Right atrium auricular region (tissue), 2 donors: Measurements from ENCODE around the gene ABCD3. TPM values are rescaled to one million over a fixed set of nuclear protein-coding genes. Genes with fewer than 3 reads are reported as not detected.

ENCODE experiments used
- DNase-seq: peaks from one replicate; pipeline ENCODE4 v3.0.0-alpha.2; 2019; ENCODE audit warnings: low spot score
- H3K27ac ChIP-seq, 2 donors: fragments of 200-600 bp; sonication (generic); 1 replicate in 1 of 2; 2 replicates in 1 of 2; pipeline ENCODE4 v1.5.1; 2016 to 2019
- H3K27me3 ChIP-seq, 2 donors: fragments of 200-600 bp; sonication (generic); one replicate each; pipeline versions ENCODE4 v1.5.1 to v1.6.0; 2017 to 2019
- H3K36me3 ChIP-seq: fragments of 200-600 bp; sonication (generic); one replicate; pipeline ENCODE4 v1.5.1; 2016
- H3K4me1 ChIP-seq, 2 donors: fragments of 200-600 bp; sonication (generic); one replicate each; pipeline versions ENCODE4 v1.5.1 to v1.6.0; 2017 to 2019
- H3K4me3 ChIP-seq, 2 donors: fragments of 200-600 bp; sonication (generic); 1 replicate in 1 of 2; 2 replicates in 1 of 2; pipeline ENCODE4 v1.5.1; 2017 to 2019; ENCODE audit warnings: mild to moderate bottlenecking in 1 of 2, moderate library complexity in 1 of 2
- H3K9me3 ChIP-seq, 2 donors: fragments of 200-600 bp; sonication (generic); one replicate each; pipeline ENCODE4 v1.5.1; 2019
- total RNA-seq, 2 donors: library from RNA; depleted of rRNA; stranded (reverse); fragments of >200 nt; gene quantifications; one replicate each; pipeline ENCODE4 v1.1.0, GENCODE V29; 2016
- TF ChIP-seq, protein P1 (sequence below), 2 donors: fragments of 200-600 bp; sonication (generic); IDR thresholded peaks; one replicate each; pipeline ENCODE4 v1.5.1; 2019; ENCODE audit warnings: antibody characterized with exemption in 2 of 2

Gene ABCD3
- total RNA-seq, 2 donors from 2014 or later: 24.6 to 54.1 TPM

DNA sequence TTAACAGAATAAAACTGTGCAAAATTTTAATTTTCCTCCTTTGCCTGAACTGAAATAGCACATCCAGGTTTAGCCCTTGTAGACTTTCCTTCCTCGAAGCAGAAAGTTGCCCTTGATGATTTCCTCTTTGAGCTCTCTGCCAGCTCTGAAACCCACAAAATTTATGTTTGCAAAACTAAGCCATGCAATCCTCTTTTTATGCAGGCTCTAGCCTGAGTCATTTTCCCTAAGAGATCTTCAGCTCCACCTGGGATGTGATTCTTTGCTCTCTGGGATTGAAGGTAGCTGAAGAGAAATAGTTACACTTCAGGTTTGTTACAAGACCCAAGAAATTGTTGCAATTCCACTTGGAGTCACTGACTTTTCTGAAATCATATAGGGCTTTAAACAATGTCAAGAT, 124.8 kb downstream of the ABCD3 start:
- Histone ChIP-seq H3K9me3 (no peaks in the 10 kb centered on the region), H3K4me1 (peaks cover 0 to 43% of the 10 kb centered on the region in 2 donors), H3K27ac (peak overlapping the region; percentile 92 to 97), H3K27me3 (no peaks in the 10 kb centered on the region), H3K36me3 (no peaks in the 10 kb centered on the region), H3K4me3 (peak overlapping the region; percentile 72 to 83)
- no peak for DNase-seq
- TF ChIP-seq, protein P1, sequence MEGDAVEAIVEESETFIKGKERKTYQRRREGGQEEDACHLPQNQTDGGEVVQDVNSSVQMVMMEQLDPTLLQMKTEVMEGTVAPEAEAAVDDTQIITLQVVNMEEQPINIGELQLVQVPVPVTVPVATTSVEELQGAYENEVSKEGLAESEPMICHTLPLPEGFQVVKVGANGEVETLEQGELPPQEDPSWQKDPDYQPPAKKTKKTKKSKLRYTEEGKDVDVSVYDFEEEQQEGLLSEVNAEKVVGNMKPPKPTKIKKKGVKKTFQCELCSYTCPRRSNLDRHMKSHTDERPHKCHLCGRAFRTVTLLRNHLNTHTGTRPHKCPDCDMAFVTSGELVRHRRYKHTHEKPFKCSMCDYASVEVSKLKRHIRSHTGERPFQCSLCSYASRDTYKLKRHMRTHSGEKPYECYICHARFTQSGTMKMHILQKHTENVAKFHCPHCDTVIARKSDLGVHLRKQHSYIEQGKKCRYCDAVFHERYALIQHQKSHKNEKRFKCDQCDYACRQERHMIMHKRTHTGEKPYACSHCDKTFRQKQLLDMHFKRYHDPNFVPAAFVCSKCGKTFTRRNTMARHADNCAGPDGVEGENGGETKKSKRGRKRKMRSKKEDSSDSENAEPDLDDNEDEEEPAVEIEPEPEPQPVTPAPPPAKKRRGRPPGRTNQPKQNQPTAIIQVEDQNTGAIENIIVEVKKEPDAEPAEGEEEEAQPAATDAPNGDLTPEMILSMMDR (IDR thresholded peaks at IDR 0.05): no peak

DNA sequence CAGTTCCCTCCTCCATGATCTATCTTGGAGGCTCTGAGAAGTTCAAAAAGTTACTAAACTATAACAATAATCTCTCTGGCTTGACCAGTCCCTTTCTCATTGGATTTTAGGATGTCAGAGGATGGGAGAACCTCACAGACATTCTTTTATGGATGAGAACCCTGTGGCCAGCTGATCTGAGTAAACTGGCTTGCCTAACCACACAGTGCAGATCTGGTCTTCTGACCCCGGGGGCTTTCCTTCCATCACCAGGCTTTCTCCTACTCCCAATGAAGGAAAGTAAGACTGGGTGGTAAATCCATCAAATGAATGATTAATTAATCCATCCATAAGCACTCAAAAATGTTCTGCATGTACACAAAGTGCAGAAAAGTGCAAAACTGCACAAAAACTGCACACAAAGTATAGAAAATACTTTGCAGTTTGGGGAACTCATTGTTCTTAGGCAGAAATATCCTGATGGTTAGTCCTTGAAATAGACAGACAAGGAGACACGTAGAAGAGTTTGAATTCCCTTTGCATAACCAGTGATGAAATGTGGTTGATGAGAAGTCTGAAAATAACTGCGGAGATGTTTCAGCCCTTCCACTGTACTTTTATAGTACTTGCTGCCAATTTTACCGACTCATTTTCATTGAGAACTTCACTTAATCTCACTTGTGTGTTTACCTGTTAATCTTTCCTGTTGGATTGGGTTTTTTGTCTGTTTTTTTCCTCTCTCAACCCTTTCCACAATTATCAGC, 125.9 kb downstream of the ABCD3 start:
- no peaks in the 10 kb centered on the region for H3K27me3 ChIP-seq
- H3K36me3 ChIP-seq: no peaks in the 10 kb centered on the region
- no peaks in the 10 kb centered on the region for H3K9me3 ChIP-seq
- H3K4me3 ChIP-seq: no peak overlapping the region
- peak overlapping the region; percentile 63 to 97 for H3K27ac ChIP-seq
- TF ChIP-seq, protein P1 (IDR thresholded peaks at IDR 0.05): no peak
- DNase-seq: no peak
- peaks cover 0 to 34% of the 10 kb centered on the region in 2 donors for H3K4me1 ChIP-seq

DNA sequence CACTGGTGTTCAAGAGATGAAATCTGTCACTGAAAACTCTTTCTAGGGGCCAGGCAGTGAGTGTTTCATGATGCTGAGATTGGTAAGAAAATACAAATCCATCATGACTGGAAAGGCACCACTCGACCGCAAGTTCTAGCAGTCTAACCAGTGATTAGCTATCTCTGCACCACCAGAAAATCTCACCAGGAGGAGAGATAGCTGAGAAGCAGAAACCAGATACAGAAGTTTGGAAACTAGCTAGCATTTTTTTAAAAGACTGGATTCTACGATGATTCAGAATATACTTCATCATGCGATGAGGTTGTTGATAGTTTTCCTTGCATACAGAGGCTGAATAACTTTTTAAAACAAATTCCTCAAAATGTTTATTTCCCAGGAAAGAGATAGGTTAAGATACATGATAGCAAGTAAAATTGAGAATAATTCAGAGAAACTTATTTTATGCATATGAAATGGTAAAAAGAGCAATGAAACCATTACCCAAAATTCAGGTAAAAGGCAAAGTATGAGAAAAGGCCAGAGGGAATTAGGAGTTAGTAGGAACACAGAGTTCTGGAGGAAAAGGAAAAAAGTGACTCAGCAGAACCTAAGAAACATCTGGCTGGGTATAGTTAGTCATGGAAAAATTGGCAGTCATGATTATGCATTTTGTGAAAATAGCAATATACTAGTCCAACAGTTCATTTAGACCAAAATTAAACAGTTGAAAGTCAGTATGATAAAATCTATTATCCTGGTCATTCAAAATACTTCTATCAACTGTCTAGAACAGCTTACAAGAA, 126.7 kb downstream of the ABCD3 start:
- peaks cover 0 to 34% of the 10 kb centered on the region in 2 donors for H3K4me1 ChIP-seq
- H3K27me3 ChIP-seq: no peaks in the 10 kb centered on the region
- H3K36me3 ChIP-seq: no peaks in the 10 kb centered on the region

DNA sequence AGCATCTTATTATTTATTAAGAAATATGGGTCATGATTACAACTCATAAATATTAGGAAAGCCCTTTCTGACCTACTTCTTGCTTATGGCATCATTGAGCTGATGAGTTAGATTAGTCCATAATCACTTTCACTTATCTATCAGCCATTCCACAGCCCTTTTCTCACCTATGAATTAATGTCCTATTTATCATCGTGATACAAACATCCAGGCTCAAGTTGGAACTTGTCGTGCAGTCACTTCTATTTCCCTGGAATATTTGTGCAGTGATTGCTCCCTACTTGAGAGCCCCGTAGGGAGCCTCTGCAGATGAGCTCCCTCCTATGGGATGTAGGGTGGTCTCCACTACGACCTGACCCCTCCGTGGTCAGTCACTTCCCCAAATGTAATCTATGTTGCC, 131.5 kb downstream of the ABCD3 start:
- peaks cover 0 to 18% of the 10 kb centered on the region in 2 donors for H3K4me1 ChIP-seq
- no peaks in the 10 kb centered on the region for H3K9me3 ChIP-seq
- H3K27me3 ChIP-seq: no peaks in the 10 kb centered on the region
- TF ChIP-seq, protein P1 (IDR thresholded peaks at IDR 0.05): no peak
- no peak overlapping the region for H3K4me3 ChIP-seq
- no peak for DNase-seq
- no peak overlapping the region for H3K27ac ChIP-seq
- H3K36me3 ChIP-seq: no peaks in the 10 kb centered on the region

More for the DNA sequence above, 126.7 kb downstream of the ABCD3 start:
- no peak for DNase-seq
- no peak overlapping the region for H3K4me3 ChIP-seq
- no peaks in the 10 kb centered on the region for H3K9me3 ChIP-seq
- peak overlapping the region; percentile 63 to 97 for H3K27ac ChIP-seq
- TF ChIP-seq, protein P1 (IDR thresholded peaks at IDR 0.05): no peak

DNA sequence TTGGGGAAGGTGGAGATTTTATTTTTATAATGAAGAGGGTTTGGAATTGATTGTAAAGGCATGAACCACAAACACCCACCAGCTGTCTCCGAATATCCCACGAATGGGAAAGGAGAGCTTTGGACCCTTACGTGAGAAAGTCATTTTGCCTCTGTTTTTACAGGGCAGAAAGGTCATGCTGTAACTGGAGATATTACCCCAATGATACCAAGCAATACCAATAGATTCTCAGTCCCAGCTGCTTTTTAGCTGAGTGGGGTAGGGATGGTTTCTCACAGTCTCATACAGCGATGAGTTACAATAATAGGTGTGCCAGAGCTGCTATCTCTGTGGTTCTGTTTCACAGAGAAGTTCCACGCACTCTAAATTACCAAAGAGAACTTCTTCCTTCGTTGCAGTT, 132.2 kb downstream of the ABCD3 start:
- H3K4me3 ChIP-seq: no peak overlapping the region
- no peaks in the 10 kb centered on the region for H3K36me3 ChIP-seq
- H3K9me3 ChIP-seq: no peaks in the 10 kb centered on the region
- H3K27me3 ChIP-seq: no peaks in the 10 kb centered on the region
- DNase-seq: no peak
- no peak overlapping the region for H3K27ac ChIP-seq
- TF ChIP-seq, protein P1 (IDR thresholded peaks at IDR 0.05): no peak
- peaks cover 0 to 11% of the 10 kb centered on the region in 2 donors for H3K4me1 ChIP-seq
